HG02571 (cell line): Measurements from ENCODE around the gene HPDL.

ENCODE experiments used
- ATAC-seq: cut with Tn5 transposase; IDR thresholded peaks from one replicate; pipeline ENCODE4 v1.9.1; 2021; ENCODE audit warnings: mild to moderate bottlenecking, moderate library complexity; ENCODE audit not compliant: unreplicated experiment

Gene HPDL

DNA sequence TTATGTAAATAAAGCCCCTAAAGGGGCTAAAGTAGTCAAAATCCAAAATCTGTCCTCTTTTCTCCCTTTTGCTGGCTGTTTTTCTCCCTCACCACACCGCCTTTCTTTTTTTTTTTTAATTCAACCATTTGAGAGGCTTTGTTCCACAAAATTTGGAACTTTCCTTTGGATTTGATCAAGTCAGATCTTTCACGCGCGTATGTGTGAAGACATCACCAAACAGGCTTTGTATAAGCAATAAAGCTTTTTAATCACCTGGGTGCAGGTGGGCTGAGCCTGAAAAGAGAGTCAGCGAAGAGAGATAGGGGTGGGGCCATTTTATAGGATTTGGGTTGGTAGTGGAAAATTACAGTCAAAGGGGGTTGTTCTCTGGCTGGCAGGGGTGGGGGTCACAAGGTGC, 5.3 kb upstream of the HPDL start:
- ATAC-seq: no peak

DNA sequence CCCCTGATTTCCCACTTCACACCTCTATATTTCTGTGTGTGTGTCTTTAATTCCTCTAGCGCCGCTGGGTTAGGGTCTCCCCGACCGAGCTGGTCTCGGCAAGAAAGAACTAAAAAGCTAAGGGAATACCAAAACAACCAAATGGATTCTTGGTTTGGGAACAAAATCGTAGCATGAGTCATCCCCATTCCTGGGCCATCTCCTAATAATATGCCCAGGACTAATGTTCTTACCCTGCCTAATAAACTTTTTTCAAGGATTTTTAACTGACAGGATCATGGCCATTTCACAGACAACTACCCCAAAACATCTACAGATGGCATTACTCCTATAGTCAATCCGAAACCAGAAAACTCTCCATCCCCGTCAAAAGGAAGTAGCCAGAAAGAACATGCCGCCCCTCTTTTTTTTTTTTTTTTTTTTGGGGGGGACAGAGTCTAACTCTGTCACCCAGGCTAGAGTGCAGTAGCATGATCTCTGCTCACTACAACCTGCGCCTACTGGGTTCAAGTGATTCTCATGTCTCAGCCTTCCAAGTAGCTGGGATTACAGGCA, 4.1 kb upstream of the HPDL start:
- no peak for ATAC-seq

GRCh38 chr1:45325851-45326506, 716 bp upstream of the HPDL start:
- no peak for ATAC-seq

GRCh38 chr1:45327644-45328515, 1.2 kb downstream of the HPDL start:
- no peak for ATAC-seq

- ATAC-seq: no peak
Observed at GRCh38 chr1:45328680-45329079, 2.0 kb downstream of the HPDL start.

- no peak for ATAC-seq
Observed at GRCh38 chr1:45329445-45329844, 2.8 kb downstream of the HPDL start.

- ATAC-seq: no peak
Observed at GRCh38 chr1:45331436-45332345, 5.0 kb downstream of the HPDL start.

DNA sequence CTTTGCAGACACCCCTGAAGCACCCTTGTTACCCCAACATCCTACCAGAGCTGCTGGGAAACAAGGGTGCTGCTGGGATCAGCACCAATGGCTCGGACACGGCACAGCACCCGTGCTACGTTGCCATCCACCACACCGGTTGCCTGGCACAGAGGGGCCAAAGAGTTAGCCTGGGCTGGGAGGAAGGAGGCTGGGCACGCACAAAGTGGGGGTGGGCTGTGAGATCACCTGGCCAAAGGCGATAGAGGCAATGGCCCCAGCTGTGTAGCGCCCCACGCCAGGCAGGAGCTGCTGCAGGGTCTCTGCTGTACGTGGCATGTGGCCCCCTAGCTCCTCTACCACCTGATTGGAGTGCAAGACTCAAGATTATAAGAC, 5.6 kb downstream of the HPDL start:
- no peak for ATAC-seq

DNA sequence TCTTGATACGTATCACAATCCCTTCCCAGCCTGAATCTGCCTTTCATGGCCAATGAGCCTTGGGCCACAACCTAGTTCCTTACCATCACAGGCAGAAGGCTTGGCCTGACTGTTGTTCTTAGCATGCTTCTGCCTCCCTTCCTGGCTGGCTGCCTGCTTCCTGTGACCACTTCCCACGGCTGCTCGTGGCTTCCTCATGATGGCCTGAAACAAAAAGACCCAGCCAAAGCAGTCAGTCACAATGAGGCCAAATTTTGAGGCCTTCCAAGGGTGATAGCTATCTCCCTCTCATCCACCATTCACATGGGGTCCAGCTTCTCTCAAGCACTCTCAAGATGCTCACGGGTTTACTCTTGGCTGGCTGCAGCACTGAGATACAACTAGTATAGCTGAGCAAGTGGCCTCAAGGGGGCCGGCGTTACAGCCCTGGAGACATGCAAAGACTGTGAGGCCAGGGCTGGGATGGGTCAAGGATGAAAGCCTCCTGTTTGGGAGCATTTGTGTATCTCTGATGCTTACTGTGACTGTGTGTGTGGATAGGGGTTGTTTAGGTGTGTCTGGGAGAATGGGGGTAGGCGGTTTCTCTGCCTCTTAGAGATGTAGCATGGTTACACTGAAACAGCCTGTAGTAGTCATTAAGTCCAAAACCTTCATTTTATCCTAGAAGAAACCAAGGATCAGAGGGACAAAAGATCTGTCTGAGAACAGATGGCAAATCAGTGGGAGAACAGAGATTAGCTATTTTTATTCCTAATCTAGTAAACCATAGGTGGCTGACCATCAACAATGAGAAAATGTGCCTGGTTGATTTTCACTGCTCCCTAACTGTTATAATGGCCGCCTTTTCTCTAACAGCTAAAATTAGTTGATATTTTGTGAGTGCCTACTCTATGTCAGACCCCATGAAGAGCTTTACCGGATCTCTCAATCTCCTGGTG, 7.9 kb downstream of the HPDL start:
- no peak for ATAC-seq

DNA sequence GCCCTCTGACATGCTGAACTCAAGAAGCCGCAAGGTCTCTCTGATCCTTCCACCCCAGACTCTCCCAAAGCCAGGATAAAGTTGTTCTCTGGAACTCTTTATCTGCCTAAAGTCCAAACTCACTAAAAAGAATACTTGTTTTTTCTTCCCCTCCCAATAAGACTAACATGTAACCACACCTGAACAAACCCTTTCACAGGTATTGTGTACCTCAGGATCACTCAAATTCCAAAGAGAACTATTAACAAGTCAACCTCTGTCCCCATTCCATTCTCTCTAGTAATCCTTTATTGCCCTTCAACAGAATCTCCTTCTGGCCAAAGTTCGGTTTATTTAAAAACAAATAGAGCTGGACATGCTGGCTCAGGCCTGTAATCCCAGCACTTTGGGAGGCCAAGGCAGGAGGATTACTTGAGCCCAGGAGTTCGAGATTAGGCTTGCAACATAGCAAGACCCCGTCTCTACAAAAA, 9.2 kb downstream of the HPDL start:
- ATAC-seq: no peak

DNA sequence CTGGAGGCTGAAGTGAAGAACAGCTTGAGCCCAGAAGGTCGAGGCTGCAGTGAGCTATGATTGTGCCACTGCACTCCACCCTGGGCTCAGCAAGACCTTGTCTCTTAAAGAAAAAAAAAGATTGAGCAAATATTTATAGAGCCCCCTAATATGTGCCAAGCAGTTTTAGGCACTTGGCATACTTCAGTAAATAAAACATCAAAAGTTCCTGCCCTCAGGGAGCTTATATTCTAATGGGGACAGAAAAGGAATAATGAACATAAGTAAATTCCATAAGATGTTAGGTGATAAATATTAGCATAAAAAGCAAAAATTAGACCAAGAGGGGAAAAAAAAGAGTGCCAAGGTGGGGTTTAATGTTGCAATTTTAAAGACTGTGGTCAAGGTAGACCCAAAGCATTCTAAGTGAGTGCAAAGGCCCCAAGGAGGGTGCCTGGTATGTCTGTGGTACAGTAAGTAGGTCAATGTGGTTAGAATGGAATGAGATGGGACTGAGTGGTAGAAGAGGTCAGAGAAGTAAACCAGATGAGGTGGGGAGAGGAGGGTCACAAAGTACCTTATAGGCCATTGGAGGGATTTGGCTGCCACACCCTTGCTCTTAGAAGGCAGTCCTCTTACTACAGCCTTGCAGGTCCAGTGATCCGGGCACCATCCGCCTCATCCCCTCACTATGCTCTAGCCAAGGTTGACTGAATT, 11.1 kb downstream of the HPDL start:
- no peak for ATAC-seq

GRCh38 chr1:45339789-45340558, 13.3 kb downstream of the HPDL start, which contains the start of the genes MUTYH and TOE1:
MUTYH (minus strand) TSS chr1:45340440; CDS start chr1:45334505, 5,935 bp downstream.
TOE1 (plus strand) TSS chr1:45340170; CDS start chr1:45340253, 83 bp downstream.
- peak; percentile 84 for ATAC-seq

- no peak for ATAC-seq
Observed at GRCh38 chr1:45340816-45341466, 14.2 kb downstream of the HPDL start.

DNA sequence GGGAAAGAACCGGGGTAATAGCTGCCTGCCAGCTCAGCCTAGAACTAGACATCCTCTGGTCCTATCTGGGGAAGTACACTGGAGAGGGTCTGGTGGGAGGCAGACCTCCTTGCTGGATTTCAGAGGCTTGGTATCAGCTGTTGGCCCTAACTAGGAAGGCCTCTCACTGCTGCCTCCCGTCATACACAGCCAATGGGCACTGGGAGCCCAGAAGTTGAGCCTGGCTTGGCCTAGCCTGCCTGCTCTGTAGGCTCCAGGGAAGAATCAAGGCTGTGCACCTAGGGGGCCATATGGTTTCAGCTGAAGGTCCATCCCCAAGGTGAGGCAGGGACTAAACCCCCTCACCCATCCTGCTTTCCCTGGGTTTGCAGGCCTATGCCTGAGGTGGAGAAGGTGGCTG, 17.8 kb downstream of the HPDL start:
- no peak for ATAC-seq

DNA sequence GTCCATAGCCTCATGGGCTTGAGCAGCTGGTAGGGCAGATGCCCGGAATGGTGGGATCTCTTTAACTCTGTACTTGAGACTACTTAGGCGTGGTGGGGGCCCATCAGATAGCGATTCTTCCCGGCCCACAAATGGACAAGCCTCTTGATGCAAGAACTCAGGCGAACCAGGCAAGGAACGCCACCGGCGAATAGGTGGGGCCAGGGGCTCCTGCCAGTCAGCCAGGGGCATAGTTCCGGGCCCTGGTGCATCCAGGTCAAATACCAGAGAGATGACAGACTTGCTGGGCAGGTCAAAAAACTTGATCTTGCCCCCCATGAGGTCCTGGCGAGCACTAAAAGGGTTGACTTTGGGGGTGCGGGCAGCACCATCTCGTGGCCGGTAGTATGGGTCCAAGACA, 18.3 kb downstream of the HPDL start:
- no peak for ATAC-seq

DNA sequence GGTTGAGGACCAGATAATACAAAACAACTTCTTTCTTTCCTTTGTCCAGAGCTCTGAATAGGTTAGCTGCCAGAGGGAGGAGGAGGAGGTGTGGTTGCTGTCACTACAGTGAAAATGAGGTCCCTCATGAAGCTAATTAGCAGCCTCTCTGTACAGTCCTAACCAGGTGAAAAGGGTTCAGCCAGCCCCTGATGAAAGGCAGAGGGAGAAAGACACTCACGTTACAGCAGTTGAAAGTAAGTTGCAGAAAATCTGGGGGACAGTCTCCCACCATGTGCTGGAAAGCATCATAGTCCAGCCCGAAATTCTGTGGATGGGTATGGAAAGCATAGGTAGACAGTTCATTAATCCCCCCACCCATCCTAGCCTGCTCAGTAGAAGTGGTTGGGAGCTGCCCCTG, 19.8 kb downstream of the HPDL start:
- ATAC-seq: no peak

- ATAC-seq: no peak
Observed at GRCh38 chr1:45348020-45348419, 21.3 kb downstream of the HPDL start.

GRCh38 chr1:45348609-45348965, 21.9 kb downstream of the HPDL start:
- ATAC-seq: no peak
